Mucosa of descending colon (tissue), 3 donors: ENCODE measurements around the gene GFRA1. TPM values are rescaled to one million over a fixed set of nuclear protein-coding genes. Genes with fewer than 3 reads are reported as not detected.
A peak's percentile ranks its signal among the peaks of the same experiment; 100 is the strongest.

Source experiments
- ATAC-seq: fragments of 200-7000 bp; cut with Tn5 transposase; one replicate; pipeline ENCODE4 v1.9.1; 2020; ENCODE audit warnings: mild to moderate bottlenecking, moderate library complexity
- DNase-seq, 3 donors: peaks; one replicate each; pipeline ENCODE4 v3.0.0-alpha.2; 2020
- H3K36me3 ChIP-seq: fragments of 200-600 bp; one replicate; pipeline ENCODE4 v1.8.0; 2021; ENCODE audit warnings: low read depth, mild to moderate bottlenecking
- H3K4me1 ChIP-seq: fragments of 200-600 bp; one replicate; pipeline ENCODE4 v1.8.0; 2021; ENCODE audit warnings: low read depth, mild to moderate bottlenecking
- H3K4me3 ChIP-seq: fragments of 200-600 bp; one replicate; pipeline ENCODE4 v1.8.0; 2021; ENCODE audit warnings: mild to moderate bottlenecking
- H3K9me3 ChIP-seq: fragments of 200-600 bp; one replicate; pipeline ENCODE4 v1.8.0; 2021; ENCODE audit warnings: mild to moderate bottlenecking
- CTCF ChIP-seq: fragments of 200-600 bp; IDR thresholded peaks from one replicate; pipeline ENCODE4 v1.8.0; 2022; ENCODE audit warnings: antibody characterized with exemption, mild to moderate bottlenecking
- intact Hi-C, 2 donors: fragments of 100-400 bp; cut with DNase I in 1 of 2; cut with micrococcal nuclease in 1 of 2; formaldehyde crosslinking; loops; one replicate each; pipeline versions ENCODE4 v1.11.0 to v1.11.1; 2022; cut with DNase I, micrococcal nuclease
- total RNA-seq, 3 donors: library from RNA; stranded (reverse); fragmentation: NEBNext Ultra II Directional in 2 of 3; extraction: Animal tissue kit (Norgen Biotek cat#: 25700) in 2 of 3; gene quantifications; one replicate each; pipeline versions ENCODE4 v1.2.1 to v1.2.4, GENCODE V29; 2021 to 2023
- donor health status: DM: no; HTN: no; CAD: no; lungs with moderate emphysema.
- donor health status: DM: no; HTN: no; CAD: no.
- donor health status: DM: no; HTN: yes; CAD: no.

Gene GFRA1
- total RNA-seq, 3 donors from 2014 or later, result 2.2 to 32.2 (median 4.1) TPM

- ATAC-seq (no peak), DNase-seq (no peak)
- H3K4me1 ChIP-seq, result no peaks in the 10 kb centered on the region
- intact Hi-C loops, result no loop called here
- H3K36me3 ChIP-seq, result no peaks in the 10 kb centered on the region
- no peak overlapping the region for H3K4me3 ChIP-seq
- H3K9me3 ChIP-seq, result no peaks in the 10 kb centered on the region
- no peak for TF ChIP-seq CTCF
Measured at GRCh38 chr10:116278846-116279245, 5.8 kb upstream of the GFRA1 start.

DNA sequence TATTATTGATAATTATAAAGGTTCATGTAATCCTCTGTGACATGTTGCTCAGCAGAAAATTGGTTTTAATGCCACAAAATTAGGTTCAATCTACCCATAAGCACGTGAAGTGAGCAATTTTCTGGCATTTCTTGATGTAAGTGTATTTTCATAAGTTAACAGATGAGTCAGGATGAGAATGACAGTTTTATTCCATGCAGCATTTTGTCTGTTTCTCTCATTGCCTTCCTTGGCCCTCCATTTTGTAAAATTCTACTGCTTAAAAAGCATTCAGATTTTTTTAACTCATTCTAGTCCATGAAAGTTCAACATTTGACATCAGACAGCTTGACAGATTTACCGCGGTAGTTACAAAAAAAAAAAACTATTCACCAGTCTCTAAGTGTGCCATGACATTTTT, 4.0 kb upstream of the GFRA1 start:
- no peaks in the 10 kb centered on the region for H3K36me3 ChIP-seq
- intact Hi-C loops, result no loop called here
- no peak for TF ChIP-seq CTCF
- H3K9me3 ChIP-seq, result no peaks in the 10 kb centered on the region
- H3K4me3 ChIP-seq, result no peak overlapping the region
- DNase-seq, result no peak
- peaks cover 5% of the 10 kb centered on the region for H3K4me1 ChIP-seq
- no peak for ATAC-seq

DNA sequence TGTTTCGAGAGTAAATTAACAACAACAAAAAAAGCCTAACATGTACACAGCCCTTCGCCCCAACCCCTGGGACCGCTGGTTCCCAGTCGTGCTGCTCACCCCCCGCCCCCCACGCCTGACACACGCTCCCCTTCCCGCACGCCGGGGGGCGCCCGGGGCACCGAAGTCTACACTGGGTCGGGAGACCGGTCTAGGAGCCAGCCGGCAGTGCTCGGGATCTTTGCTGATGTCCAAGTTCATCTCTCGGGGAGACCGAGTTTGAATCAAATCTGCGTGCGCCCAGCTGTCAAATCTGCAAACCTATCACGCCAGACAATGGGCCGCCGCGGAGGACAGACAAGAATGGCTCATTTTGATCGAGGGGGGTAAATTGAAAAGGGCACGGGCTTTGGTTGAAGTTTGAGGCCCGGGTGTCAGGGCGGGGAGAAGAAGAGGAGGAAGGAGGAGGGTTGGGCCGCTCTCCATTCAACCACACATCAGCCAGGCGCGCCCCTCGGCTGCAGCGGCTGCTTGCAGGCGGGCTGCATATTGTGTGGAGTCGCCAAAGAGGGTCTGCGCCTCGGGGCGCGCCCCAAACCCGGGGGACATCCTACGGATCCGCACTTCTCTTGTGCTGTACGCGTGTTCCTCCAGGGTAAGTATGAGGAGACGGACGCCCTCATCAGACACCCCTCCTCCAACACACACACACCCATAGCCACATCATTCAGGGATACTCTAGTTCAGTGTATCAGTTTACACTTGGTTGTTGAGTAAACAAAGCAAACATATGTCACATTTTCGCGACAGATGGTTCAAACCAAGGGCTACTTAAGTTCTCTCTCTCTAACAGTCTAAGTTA, 1.3 kb upstream of the GFRA1 start:
- peak; percentile 33 for ATAC-seq
- no peak for DNase-seq
- H3K4me3 ChIP-seq, result no peak overlapping the region
- H3K36me3 ChIP-seq, result no peaks in the 10 kb centered on the region
- no peak for TF ChIP-seq CTCF
- no peaks in the 10 kb centered on the region for H3K9me3 ChIP-seq
- intact Hi-C loops, result no loop called here
- H3K4me1 ChIP-seq, result peaks cover 5% of the 10 kb centered on the region

GRCh38 chr10:116271593-116272439, 1.2 kb downstream of the GFRA1 start:
- intact Hi-C loops, result no loop called here

More at GRCh38 chr10:116271593-116272439, 1.2 kb downstream of the GFRA1 start:
- Histone ChIP-seq H3K4me3 (no peak overlapping the region), H3K9me3 (no peaks in the 10 kb centered on the region), H3K4me1 (peaks cover 5% of the 10 kb centered on the region), H3K36me3 (no peaks in the 10 kb centered on the region)
- DNase-seq (peak in 1 of 3 donors; percentile 7), ATAC-seq (peak; percentile 20)
- TF ChIP-seq CTCF, result no peak
